Naive thymus-derived CD8-positive, alpha-beta T cell (primary cell): ENCODE data around the gene GIT1. TPM values are rescaled to one million over a fixed set of nuclear protein-coding genes. Genes with fewer than 3 reads are reported as not detected.
A peak's percentile ranks its signal among the peaks of the same experiment; 100 is the strongest.
"Not testable (repeated sequence)": the region's sequence is repeated elsewhere in the genome, so short reads cannot be mapped to it uniquely, and the experiment has no call there.

Experiments used
- ATAC-seq, 2 donors: fragments of 150-1000 bp; cut with Tn5 transposase in 1 of 2; sonication (Bioruptor Pico), chemical (Tn5 transposase) in 1 of 2; 1 replicate in 1 of 2; 2 replicates in 1 of 2; pipeline ENCODE4 v1.10.0; 2021; ENCODE audit warnings: mild to moderate bottlenecking in 2 of 2, moderate library complexity in 2 of 2
- POLR2A ChIA-PET: fragments of 350-600 bp; sonication (Branson Sonifier 250); formaldehyde crosslinking; loops from one replicate; lab custom pipeline; 2021; ENCODE audit warnings: antibody characterized with exemption; lab: Charles Lee
- DNase-seq, 10 donors: peaks; one replicate each; pipeline versions ENCODE4 v3.0.0 to v3.0.0-alpha.2; 2020 to 2022
- H3K27ac Mint-ChIP-seq, 10 donors: one replicate each; pipeline ENCODE4 v1.8.0; 2020 to 2022; ENCODE audit warnings: mild to moderate bottlenecking in 10 of 10, mixed read lengths in 10 of 10, moderate library complexity in 4 of 10, inconsistent platforms in 1 of 10
- H3K27me3 Mint-ChIP-seq, 5 donors: one replicate each; pipeline ENCODE4 v1.8.0; 2021 to 2022; ENCODE audit warnings: mixed read lengths in 5 of 5
- H3K36me3 Mint-ChIP-seq, 3 donors: one replicate each; pipeline ENCODE4 v1.8.0; 2020 to 2022; ENCODE audit warnings: mixed read lengths in 3 of 3, mild to moderate bottlenecking in 2 of 3, inconsistent platforms in 1 of 3
- H3K4me1 Mint-ChIP-seq, 4 donors: one replicate each; pipeline ENCODE4 v1.8.0; 2021 to 2022; ENCODE audit warnings: mixed read lengths in 4 of 4
- H3K4me3 Mint-ChIP-seq, 10 donors: one replicate each; pipeline ENCODE4 v1.8.0; 2020 to 2022; ENCODE audit warnings: mild to moderate bottlenecking in 10 of 10, mixed read lengths in 10 of 10, moderate library complexity in 6 of 10, inconsistent platforms in 1 of 10
- H3K9me3 Mint-ChIP-seq, 9 donors: one replicate each; pipeline ENCODE4 v1.8.0; 2020 to 2022; ENCODE audit warnings: mixed read lengths in 9 of 9, mild to moderate bottlenecking in 3 of 9, inconsistent platforms in 1 of 9, moderate library complexity in 1 of 9
- polyA plus RNA-seq, 3 donors: library from polyadenylated mRNA; unstranded; fragments of 300-500 nt; fragmentation: Illumina TruSeq; gene quantifications; one replicate each; pipeline ENCODE4 v1.2.3, GENCODE V29; 2021
- total RNA-seq, 8 experiments: library from RNA in 2 of 8; stranded (reverse) in 2 of 8; gene quantifications; one replicate each; pipeline ENCODE4 v1.2.3 and lab custom pipeline; 2021 to 2026

GIT1 gene
- total and polyA plus RNA-seq, 5 experiments from 2014 or later = 4.4 to 58.2 (median 27.7) TPM

DNA sequence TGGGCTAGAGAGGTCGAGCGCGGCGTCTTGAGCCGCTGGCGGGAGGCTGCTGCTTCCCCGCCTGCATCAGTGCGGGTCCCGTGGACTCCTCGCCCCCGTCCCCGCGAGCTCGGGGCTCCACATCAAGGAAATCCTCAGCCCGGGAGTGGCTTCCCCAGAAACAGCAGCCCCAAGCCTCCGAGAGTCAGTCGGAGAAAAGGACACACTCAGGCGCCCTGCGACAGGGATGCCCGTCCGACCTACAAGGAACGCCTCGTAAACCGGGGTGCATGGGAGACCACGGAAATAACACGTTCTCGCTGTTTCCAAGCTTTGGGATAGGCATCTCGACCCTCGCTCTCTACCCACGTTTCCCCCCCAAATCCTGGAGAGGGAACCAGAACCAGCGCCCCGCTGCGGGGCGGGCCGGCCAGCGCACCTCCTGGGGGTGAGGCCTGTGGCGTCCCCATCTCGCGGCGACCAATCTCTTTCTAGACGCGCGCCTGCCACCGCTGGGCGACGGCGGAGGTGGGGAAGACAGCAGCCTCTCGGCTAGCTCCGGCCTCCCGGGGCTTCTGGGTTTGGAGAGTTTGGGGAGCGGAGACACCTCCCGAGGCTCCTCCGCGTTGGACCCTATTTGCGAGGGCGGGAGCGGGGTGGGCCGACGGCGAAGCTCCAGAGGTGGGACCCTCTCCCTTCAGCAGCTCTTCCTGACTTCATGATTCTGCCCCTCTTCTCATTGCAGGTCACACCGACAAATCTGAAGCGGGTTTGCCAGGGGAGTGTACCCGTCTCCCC is 21.7 kb downstream of the GIT1 start:
- ATAC-seq (peak; percentile 64 to 71), DNase-seq (peak; percentile 56 to 84 (median 68))
- Mint-ChIP-seq H3K9me3 (no peaks in the 10 kb centered on the region), H3K27ac (peak overlapping the region; percentile 76 to 99 (median 95)), H3K36me3 (no peaks in the 10 kb centered on the region), H3K4me1 (peaks cover 27 to 41% (median 37%) of the 10 kb centered on the region in 4 donors), H3K4me3 (peak overlapping the region; percentile 91 to 99 (median 96)), H3K27me3 (no peaks in the 10 kb centered on the region)
- POLR2A ChIA-PET = interaction anchor here (1.1 to 7.2 kb wide), 16 partner anchors 8 to 363 kb away, joined by 3 to 70 read pairs (median 5); partner anchors contain the start of genes ANKRD13B, NUFIP2, SSH2 and TAOK1

DNA sequence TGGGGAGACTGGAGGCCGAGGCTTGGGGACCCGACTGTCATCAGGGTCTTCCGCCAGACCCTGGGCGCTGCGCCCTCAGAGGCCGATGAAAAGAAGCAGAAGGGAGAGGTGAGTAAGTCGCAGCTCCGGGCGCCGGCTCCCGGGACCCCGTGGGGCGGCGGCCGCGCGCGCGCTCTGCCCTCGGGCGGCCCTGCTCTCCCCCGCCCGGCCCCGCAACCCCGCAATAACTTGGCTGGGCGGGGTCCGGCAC is 22.2 kb downstream of the GIT1 start:
- POLR2A ChIA-PET = interaction anchor here (0.9 to 7.2 kb wide), 17 partner anchors 9 to 427 kb away, joined by 3 to 70 read pairs (median 4); partner anchors contain the start of genes ANKRD13B, NUFIP2, SSH2 and TAOK1
- Mint-ChIP-seq H3K4me1 (peaks cover 27 to 44% (median 42%) of the 10 kb centered on the region in 4 donors), H3K27me3 (no peaks in the 10 kb centered on the region), H3K36me3 (no peaks in the 10 kb centered on the region), H3K4me3 (peak overlapping the region; percentile 74 to 99 (median 96)), H3K9me3 (no peaks in the 10 kb centered on the region), H3K27ac (peak overlapping the region in 4 of 10 donors; percentile 41 to 86 (median 76))
- ATAC-seq (peak; percentile 2 to 3), DNase-seq (peak in 1 of 10 donors; percentile 50)

DNA sequence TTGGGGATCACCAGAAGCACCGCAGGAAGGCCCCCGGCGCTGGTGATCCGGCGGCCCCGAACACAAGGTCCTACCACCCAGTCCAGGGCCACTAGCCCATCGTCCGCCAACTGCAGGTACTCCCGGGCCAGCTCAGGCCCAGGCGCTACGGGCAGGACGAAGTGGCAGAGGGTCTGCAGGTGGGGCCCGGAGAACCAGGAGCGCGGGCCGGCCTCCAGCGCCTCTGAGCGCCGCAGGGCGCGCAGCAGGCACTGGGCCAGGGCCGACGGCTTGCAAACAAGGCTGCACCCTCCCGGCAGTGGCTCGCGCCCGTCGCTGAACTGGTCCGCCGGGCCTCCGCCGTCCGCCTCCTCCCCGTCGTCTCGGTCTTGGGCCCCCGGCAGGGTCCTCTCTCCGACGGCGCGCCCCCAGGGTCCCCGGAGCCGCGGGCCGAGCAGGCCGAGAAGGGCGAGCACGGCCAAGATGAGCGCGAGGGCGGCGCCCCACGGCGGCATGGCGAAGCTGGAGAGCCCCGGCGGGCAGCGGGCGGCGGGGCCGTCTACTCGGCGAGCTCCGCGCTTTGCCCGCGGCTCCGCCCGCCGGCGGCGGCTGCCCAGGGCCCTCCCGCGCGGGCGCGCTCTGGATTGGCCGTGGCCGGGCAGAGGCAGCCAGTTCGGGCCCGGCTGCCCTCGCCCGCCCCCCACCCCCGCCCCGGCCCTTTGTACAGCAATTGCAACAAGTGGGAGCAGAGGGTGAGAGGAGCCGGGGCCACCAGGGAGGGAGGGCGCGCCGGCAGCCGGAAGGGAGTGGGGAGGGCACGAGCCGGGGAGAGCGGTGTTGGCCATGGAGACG is 22.8 kb downstream of the GIT1 start, which contains the start of gene ABHD15:
Gene ABHD15, minus strand, starts transcription at position 565 of the 831 bp plus-strand sequence. Its CDS starts 71 bp downstream, at position 494.
- ATAC-seq (peak; percentile 34 to 41), DNase-seq (peak in 8 of 10 donors; percentile 33 to 68 (median 54))
- Mint-ChIP-seq H3K27ac (peak within 1 kb of the TSS; percentile 74 to 99 (median 92)), H3K27me3 (no peaks in the 10 kb centered on the region), H3K4me3 (peak within 1 kb of the TSS; percentile 91 to 99 (median 96)), H3K4me1 (peaks cover 27 to 49% (median 47%) of the 10 kb centered on the region in 4 donors), H3K9me3 (no peaks in the 10 kb centered on the region), H3K36me3 (no peaks in the 10 kb centered on the region)
- POLR2A ChIA-PET = interaction anchor here (0.6 to 7.2 kb wide), 16 partner anchors 9 to 427 kb away, joined by 3 to 70 read pairs (median 5); partner anchors contain the start of genes ANKRD13B, SSH2 and TAOK1

- peak; percentile 13 to 31 for ATAC-seq
- POLR2A ChIA-PET = interaction anchor here (1.3 to 7.2 kb wide), 6 partner anchors 9 to 365 kb away, joined by 3 to 70 read pairs (median 16); partner anchors contain the start of genes ANKRD13B and SSH2
- peak overlapping the region; percentile 78 to 93 (median 90) for H3K4me3 Mint-ChIP-seq
- no peaks in the 10 kb centered on the region for H3K36me3 Mint-ChIP-seq
- peak in 7 of 10 donors; percentile 31 to 52 (median 46) for DNase-seq
- peak overlapping the region; percentile 72 to 90 (median 81) for H3K27ac Mint-ChIP-seq
- no peaks in the 10 kb centered on the region for H3K9me3 Mint-ChIP-seq
- no peaks in the 10 kb centered on the region for H3K27me3 Mint-ChIP-seq
- peaks cover 24 to 56% (median 46%) of the 10 kb centered on the region in 4 donors for H3K4me1 Mint-ChIP-seq
These were observed 23.6 kb downstream of the GIT1 start for GRCh38 chr17:29565643-29566472.

DNA sequence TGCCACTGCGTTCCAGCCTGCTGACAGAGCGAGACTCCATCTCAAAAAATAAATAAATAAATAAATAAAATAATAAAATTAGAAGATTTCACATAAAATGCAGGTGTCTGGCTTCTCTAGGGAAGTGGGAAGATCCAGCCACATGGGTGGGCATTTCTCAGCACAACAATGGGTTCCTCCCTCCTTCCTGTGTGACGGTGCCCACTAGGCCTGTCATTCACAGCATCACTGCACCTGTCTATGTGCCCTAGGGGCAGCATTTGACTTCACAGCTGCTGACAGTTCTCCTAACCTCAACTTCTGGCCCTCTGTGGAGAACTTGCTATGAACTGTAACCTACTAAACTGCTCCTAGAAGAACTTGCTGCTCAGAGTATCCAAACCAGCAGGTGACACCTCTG is 25.6 kb downstream of the GIT1 start:
- DNase-seq (no peak), ATAC-seq (no peak)
- peak overlapping the region in 4 of 10 donors; percentile 26 to 53 (median 32) for H3K27ac Mint-ChIP-seq
- no peaks in the 10 kb centered on the region for H3K27me3 Mint-ChIP-seq
- no peaks in the 10 kb centered on the region for H3K9me3 Mint-ChIP-seq
- peak overlapping the region in 4 of 10 donors; percentile 20 to 48 (median 36) for H3K4me3 Mint-ChIP-seq
- POLR2A ChIA-PET = no interaction called here
- H3K4me1 Mint-ChIP-seq = peaks cover 16 to 59% (median 34%) of the 10 kb centered on the region in 4 donors
- peaks cover 0 to 4% (median 0%) of the 10 kb centered on the region in 3 donors for H3K36me3 Mint-ChIP-seq

DNA sequence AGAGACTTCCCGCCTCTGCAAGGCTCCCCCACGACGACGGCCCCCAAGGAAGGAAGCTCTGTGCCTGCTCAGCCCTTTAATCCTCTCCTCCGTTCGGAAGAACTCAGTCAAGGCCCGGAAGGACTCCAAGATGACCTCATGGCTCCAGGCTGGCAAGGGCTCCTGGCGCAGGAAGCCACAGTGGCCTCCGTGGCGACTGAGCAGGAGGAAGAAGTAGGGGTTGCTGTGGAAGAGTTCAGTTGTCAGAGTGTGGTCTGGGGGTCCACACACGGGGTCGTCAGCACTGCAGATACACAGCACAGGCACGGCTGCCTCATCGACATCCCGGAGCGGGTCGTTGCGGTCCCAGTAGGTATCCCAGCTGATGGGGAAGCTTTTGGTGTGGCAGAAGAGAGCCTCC is 26.8 kb downstream of the GIT1 start:
- peaks cover 14 to 68% (median 31%) of the 10 kb centered on the region in 4 donors for H3K4me1 Mint-ChIP-seq
- peak overlapping the region in 1 of 10 donors; percentile 71 for H3K4me3 Mint-ChIP-seq
- no peaks in the 10 kb centered on the region for H3K27me3 Mint-ChIP-seq
- DNase-seq (no peak), ATAC-seq (no peak)
- H3K27ac Mint-ChIP-seq = peak overlapping the region in 3 of 10 donors; percentile 25 to 86 (median 79)
- H3K9me3 Mint-ChIP-seq = no peaks in the 10 kb centered on the region
- POLR2A ChIA-PET = interaction anchor here (0.6 kb wide), 1 partner anchor 51 kb away, joined by 3 read pairs; no protein-coding TSS in a partner anchor
- H3K36me3 Mint-ChIP-seq = peaks cover 0 to 4% (median 0%) of the 10 kb centered on the region in 3 donors

- H3K27me3 Mint-ChIP-seq = no peaks in the 10 kb centered on the region
- POLR2A ChIA-PET = interaction anchor here (0.6 kb wide), 1 partner anchor 52 kb away, joined by 3 read pairs; no protein-coding TSS in a partner anchor
- H3K4me1 Mint-ChIP-seq = peaks cover 16 to 76% (median 33%) of the 10 kb centered on the region in 4 donors
- H3K9me3 Mint-ChIP-seq = no peaks in the 10 kb centered on the region
- DNase-seq = peak in 1 of 10 donors; percentile 20
- H3K4me3 Mint-ChIP-seq = peak overlapping the region in 1 of 10 donors; percentile 71
- H3K36me3 Mint-ChIP-seq = peaks cover 0 to 4% (median 0%) of the 10 kb centered on the region in 3 donors
- no peak for ATAC-seq
- H3K27ac Mint-ChIP-seq = peak overlapping the region in 5 of 10 donors; percentile 15 to 86 (median 32)
These were observed 27.6 kb downstream of the GIT1 start for GRCh38 chr17:29561554-29562517.

DNA sequence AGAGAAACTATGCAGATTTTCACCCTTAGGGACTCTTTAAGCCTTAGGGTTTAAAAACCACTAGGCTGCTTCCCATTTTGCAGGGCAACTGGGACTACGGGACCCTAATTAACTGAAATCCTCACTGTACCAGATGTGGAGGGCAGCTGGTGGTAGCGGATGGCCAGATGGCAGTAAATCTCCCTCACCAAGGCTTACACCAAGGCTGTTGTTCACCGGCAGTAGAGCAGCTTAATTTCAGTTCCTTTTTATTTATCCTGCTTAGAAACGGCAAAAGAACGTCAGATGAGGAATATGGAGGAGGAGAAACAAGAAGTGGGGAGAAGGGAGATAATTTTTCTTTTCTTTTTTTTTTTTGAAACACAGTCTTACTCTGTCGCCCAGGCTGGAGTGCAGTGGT is 29.1 kb downstream of the GIT1 start:
- Mint-ChIP-seq H3K4me1 (peaks cover 10 to 69% (median 24%) of the 10 kb centered on the region in 4 donors), H3K9me3 (no peaks in the 10 kb centered on the region), H3K36me3 (peaks cover 0 to 4% (median 0%) of the 10 kb centered on the region in 3 donors), H3K4me3 (peak overlapping the region in 1 of 10 donors; percentile 71), H3K27me3 (no peaks in the 10 kb centered on the region), H3K27ac (peak overlapping the region in 1 of 10 donors; percentile 69)
- DNase-seq (no peak), ATAC-seq (no peak)
- POLR2A ChIA-PET = no interaction called here

GRCh38 chr17:29559640-29560039 is 29.8 kb downstream of the GIT1 start:
- Mint-ChIP-seq H3K4me1 (peaks cover 10 to 67% (median 23%) of the 10 kb centered on the region in 4 donors), H3K27me3 (no peaks in the 10 kb centered on the region), H3K4me3 (no peak overlapping the region), H3K27ac (peak overlapping the region in 1 of 10 donors; percentile 69), H3K9me3 (no peaks in the 10 kb centered on the region), H3K36me3 (peaks cover 0 to 4% (median 0%) of the 10 kb centered on the region in 3 donors)
- POLR2A ChIA-PET = no interaction called here
- DNase-seq (no peak), ATAC-seq (no peak)

- POLR2A ChIA-PET, ATAC-seq, H3K36me3 Mint-ChIP-seq, H3K27me3 Mint-ChIP-seq, H3K9me3 Mint-ChIP-seq, H3K4me3 Mint-ChIP-seq, DNase-seq: not testable (repeated sequence)
- peak overlapping the region in 1 of 10 donors; percentile 38 for H3K27ac Mint-ChIP-seq
- peaks cover 6 to 58% (median 18%) of the 10 kb centered on the region in 4 donors for H3K4me1 Mint-ChIP-seq
These were observed 31.3 kb downstream of the GIT1 start for GRCh38 chr17:29558139-29558538.
